Eye (tissue), 1 donor: ENCODE measurements around the gene ESPL1.
A peak's percentile ranks its signal among the peaks of the same experiment; 100 is the strongest.

Experiments
- DNase-seq: peaks from one replicate; pipeline ENCODE4 v3.0.0-alpha.2; 2015

The ESPL1 gene

DNA sequence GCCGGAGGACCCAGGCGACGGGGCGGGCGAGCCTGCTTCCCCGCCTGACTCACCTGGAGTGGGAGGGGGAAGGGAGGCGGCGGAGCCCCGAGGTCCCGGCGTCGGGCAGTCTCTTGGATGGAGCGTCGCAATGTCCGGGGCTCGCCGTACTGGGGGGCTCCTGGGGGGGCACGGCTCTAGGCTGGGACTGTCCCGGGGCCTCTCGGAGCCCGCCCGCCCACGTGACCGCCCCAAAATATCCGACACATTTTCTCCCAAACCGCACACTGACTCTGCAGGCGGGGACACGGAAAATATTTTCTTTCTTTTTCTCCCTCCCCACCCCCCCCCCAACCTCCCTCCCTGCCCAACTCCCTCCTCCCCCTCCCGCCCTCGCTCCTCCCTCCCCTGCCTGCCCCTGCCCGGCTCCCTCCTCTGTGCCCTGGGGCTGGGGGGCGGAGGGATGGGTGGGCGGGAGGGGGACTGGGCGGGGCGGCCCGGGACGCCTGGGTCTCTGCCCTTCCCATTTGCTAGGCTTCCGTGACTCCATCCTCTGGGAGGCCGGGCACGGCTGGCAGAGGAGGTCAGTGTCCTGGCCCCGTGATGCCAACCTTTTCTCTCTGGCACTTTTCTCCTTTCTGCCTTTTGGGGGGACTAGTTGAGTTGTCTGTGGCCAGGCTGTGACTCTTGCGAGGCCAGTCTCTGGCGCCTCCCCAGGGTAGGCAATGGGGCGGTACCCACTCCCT, 36.0 kb upstream of the ESPL1 start, which contains the start of gene RARG:
Gene RARG (minus strand): TSS at position 289 of the 725 bp plus-strand sequence. CDS start 4,664 bp downstream, outside the sequence.
- peak; percentile 59 for DNase-seq

DNA sequence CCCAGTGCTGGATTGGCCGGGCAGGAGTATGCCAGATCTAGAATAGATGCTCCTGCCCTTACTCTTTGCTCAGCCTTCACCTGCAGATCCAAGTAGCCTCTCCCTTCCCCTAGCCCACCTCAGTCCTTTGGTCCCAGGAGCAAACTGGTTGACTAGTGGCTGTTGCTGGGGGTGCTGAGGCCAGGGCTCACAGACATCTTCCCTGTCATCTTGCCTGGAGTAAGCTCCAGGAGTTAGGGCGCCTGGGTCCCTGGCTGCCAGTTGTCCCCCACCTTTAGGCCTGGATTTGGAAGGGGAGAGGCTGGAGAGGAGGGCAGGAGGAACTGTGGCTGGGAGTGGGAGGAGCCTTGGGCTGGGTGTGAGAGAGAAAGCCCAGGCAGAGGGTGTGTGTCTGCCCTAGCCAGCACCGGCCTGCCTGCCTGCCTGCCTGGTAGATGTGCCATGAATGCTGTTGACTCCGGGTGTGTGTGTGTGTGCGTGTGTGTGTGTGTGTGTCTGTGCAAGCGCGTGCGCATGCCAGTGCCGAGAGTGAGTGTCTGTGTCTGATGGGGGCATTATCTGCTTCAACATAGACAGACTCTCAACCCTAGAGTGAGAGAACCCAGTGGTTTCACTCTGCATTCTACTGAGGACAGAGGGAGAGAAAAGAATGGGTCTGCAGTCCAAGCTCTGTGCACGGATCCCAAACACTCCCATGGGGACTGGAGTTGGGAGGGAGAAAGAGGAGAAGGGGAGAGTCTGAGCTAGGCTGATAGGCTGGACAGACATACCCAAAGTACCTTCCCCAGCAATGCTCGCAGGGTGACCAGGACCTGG, 35.2 kb upstream of the ESPL1 start:
- peak; percentile 53 for DNase-seq

DNA sequence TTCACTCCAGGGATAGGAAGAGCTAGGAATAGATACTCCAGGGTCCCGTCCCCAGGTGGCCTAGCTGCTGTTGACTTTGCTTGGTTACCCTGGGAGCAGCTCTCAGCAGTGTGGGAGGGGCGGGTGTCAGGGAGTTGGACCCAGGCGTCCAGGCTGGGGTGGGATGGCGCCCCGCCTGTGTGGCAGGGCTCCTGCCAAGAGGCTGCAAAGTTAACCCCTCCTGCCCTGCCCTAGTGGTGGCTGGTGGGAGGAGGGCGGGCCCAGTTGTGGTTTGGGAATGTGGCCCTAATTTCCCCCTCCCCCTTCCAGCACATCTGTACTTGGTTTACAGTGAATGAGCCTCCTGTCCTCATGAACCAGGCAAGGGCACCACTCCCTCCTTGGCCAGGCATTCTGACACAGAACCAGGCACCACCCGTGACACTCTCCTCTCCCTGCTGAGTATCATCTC, 34.4 kb upstream of the ESPL1 start:
- DNase-seq, result peak; percentile 59

DNA sequence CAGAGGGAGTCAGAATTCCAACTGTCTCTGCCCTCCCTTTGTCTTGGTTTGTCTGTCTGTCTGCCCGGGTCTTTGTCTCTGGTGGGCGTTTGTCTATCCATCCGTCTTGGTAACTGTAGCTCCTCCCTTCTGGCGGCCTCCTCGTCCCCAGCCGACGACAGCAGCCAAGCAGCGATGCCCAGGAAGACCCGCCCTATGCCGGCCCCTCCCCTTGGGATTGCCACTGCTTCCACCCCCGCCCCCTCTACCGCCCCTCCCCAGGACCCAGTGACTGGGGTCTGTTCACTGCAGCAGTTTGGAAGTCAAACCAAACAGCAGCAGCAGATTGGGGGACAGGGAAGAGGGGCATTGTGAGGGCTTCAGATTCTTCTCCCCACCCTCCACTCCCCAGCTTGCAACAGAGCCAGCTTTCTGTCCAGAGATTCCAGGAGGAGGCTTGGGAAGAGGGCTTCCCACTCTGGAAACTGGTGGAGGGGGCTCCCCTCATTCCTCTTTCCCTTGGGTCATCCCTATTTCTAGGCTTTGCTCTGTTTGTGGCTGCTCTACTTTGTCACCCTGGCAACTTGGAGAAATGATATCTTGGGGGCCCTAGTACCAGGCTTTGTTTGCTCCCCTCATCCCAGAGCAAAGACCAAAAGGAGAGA, 33.7 kb upstream of the ESPL1 start:
- peak; percentile 83 for DNase-seq

DNA sequence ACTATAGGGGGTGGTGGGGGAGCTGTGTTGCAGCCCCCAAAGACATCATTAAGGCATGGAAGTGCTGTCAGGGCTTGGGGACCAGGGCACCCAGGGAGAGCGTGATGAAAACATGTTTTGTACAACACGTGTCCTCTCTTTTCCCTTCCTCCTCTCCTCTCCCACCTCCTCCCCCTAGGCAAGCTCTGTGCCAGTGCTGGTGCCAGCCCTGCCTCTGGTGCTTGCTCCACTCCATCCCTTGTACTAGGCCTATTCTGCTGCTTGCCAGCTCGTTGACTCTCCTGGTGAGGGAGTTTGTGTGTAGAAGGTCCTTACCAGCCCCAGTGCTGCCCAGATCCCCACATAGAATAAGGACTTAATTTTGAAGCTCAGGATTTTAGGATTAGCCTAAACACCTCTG, 32.9 kb upstream of the ESPL1 start:
- no peak for DNase-seq

DNA sequence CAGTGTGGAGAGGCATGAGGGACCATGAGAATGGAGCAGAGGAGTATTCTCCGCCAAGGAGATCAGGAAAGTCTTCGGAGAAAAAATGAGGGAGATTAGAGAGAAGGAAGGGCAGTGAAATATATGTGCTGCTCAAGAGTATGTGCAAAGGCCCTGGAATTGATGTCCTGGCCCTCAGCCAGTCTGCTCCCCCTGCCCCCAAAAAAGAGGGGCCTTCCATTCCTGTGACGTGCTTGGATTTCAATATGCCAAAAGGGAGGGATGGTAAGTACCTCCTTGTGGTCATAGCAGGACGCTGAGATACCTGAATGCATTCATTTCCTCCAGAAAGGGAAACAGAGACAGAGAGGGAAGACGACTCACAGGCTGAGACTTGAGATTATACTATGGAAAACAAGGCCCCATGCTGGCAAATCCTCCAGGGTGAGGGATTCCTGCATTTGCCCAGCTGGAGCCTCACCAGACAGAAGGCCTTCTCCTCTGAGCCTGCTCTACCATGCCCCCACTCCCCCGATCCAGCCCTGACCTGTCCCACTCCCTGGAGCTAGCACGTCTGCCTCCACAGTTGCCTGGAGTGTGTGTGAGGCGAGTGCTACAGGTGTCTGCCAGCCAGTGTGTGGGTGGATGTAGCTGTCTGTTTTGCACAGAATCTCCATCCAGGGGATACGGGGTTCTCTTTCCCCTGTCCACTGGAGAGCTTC, 32.2 kb upstream of the ESPL1 start:
- DNase-seq, result no peak

DNA sequence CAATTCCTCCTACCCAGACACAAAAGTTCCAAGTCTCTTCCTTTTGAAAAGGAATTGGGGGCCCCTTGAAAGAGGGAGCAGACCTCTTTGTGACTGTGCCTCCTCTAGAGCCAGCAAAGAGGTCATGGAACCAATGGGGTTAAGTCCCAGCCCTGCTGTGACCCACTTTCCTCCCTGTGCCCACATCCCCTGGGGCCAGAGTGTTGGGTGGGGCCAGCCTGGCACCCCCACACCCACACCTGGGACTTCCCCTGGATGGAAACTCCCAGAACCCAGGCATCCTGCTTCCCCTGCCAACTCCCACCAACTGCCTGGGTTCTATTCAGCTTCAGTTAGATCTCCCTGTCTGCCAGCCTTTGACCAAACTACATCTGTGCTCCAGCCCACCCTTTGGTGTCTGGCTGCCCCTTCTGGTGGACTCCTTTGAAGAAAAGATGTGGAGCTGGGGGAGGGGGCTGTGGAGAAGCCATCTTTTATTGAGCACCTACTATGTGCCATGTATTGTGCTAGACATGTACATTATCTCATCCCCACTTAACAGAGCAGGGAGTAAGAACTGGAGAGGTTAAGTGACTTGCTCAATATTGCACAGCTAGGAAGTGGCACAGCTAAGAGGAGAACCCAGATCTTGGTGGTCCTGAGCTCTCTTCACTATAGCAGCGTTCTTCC, 31.5 kb upstream of the ESPL1 start:
- no peak for DNase-seq

DNA sequence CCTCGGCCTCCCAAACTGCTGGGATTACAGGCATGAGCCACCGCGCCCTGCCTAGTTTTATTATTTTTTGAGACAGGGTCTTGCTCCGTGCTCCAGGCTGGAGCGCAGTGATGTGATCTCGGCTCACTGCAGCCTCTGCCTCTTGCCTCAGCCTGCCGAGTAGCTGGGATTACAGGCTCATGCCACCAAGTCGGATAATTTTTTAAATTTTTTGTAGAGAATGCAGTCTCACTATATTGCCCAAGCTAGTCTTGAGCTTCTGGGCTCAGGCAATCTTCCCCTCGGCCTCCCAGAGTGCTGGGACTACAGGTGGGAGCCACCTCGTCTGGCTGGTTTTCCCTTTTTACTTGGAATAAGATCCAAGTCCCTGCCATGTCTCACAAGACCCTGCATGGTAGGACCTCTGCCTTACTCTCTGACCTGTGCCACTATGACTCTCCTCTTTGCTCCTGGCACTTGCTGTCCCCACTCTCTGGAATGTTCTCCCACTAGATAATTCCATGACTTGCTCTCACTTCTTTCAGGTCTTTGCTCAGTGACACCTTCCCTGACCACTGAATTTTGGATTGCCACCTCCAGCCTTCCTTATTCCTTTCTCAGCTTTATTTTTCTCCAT, 28.3 kb upstream of the ESPL1 start:
- no peak for DNase-seq

DNA sequence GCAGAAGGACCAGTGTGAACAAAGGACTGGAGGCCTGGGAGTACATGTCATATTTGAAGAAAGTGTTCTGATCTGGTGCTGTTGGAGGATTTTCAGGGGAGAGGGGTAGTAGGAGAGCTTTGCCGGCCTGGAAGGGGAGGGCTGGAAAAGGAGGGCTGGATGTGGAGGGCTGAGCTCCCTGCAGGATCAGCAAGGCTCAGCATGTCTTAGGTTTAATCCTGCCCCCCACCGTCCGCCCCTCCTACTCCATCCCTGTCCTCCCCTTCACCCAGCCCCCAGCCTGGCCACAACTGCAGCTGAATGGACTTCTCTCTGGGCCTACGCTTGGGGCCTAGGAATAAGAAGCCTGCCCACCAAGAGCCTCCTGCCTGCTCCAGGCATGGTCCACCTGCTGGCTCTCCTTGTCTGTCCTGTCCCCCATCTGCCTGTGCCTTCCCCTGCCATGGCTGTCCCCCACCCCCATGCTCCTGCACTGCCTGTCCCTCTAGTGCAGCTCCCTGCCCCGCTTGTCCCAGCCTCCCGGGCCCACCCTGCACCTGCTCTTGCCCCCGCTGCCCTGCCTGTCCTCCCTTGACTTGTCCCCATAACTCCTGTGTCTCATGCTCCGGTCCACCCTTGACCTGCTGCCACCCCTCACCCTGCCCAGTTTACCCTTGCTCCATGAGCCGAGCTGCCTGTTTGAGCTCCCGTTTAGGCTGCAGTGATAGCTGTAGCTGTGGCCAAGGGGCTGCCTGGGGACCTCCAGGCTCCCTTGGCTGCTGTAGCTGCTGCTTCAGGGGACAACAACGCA, 26.3 kb upstream of the ESPL1 start:
- DNase-seq, result peak; percentile 68

DNA sequence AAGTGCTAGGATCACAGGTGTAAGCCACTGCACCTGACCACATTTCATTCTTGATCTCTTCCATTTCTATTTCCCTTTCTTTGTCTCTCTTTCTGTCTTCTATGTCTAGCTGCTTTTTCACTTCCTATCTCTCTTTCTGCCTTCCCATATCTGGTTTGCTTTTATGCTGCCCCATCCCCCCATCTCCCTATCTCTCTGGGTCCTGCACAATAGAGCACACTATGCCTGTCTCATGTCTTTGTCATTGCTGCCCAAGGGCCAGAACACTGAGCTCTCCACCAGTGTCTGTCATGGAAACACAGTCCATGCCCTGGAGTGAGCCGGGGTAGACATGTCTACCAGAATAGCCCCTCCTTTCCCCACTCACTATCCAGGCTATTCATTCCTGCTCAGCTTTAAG, 23.8 kb upstream of the ESPL1 start:
- DNase-seq, result no peak

DNA sequence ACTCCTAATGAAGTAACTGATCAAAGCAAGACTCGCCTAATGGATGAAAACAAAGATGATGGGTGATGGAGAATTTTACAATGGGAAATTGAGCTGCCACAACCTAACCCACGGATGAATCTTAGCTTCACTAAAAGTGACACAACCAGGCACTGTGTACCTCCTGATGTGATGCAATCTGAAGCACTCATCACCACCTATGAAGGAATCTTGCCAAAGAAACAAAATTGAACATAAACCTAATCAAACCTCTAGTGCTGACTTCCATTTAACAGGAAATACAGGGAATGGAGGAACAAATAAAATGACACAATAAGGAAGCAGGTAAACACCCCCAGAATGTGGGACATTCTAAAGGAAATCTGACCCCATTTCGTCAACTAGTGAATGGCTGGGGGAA, 22.8 kb upstream of the ESPL1 start:
- DNase-seq, result no peak

DNA sequence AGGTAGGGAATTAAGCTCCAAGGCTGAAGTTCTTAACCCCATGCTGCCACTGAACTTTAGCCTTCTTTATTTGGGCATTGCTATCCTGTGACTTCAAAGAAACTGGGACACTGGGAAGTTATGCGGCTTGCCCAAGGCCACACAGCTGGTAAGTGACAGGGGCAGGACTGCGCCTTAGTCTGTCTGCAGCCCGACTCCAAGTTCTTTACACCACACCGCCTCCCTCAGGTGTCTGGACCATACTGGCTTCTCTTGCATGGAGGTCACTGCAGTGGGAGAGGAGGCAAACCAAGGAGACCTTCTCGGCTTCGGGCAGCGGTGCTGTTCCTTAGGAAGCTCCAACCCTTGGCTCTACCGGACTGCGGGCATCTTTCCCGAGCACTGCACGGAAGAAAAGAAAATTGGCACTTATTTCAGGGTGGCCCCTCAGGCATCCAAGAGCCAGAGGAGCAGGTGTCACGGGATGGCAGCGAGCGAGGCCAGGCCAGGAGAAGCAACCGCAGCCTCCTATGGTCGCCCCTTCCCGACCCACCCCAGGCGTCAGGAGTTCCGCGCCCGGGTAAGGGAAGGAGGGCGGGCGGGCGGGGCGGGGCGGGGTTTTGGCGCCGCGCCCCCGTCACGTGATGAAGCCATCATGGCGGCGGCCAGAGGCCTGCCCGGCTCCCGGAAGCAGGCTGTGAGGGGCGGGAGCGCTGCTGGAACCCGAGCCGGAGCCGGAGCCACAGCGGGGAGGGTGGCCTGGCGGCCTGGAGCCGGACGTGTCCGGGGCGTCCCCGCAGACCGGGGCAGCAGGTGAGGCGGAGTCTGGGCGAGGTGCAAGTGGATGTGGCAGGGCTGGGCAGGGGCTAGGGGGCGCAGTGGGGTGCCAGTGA, 16.4 kb upstream of the ESPL1 start:
- peak; percentile 90 for DNase-seq

DNA sequence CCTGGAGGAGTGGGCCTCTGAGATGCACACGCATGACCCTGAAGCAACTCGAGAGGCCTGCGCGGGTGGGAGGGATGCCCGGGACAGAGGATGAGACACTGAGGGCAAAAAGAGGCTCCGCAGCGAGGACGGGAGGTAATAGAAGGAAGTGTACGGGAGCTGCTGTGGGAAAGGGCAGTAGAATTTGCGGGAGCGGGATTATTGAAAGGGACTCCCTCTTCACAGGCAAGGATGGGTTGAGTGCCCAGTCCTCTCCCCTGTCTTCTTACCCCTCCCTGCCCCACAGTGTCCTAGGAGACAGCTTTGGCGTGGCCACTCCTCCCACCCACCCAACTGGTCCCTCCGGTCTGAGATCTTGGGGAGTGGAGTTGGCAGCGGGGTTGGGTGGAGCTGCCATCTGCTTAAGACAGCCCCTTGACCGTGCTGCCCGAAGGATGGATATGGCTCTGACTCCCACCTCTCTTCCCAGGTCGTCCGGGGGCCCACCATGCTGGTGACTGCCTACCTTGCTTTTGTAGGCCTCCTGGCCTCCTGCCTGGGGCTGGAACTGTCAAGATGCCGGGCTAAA, 15.7 kb upstream of the ESPL1 start:
- no peak for DNase-seq

DNA sequence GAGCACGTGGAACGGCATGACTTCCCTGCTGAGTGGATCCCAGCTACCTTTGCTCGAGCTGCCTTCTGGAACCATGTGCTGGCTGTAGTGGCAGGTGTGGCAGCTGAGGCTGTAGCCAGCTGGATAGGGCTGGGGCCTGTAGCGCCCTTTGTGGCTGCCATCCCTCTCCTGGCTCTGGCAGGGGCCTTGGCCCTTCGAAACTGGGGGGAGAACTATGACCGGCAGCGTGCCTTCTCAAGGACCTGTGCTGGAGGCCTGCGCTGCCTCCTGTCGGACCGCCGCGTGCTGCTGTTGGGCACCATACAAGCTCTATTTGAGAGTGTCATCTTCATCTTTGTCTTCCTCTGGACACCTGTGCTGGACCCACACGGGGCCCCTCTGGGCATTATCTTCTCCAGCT, 14.8 kb upstream of the ESPL1 start:
- no peak for DNase-seq

DNA sequence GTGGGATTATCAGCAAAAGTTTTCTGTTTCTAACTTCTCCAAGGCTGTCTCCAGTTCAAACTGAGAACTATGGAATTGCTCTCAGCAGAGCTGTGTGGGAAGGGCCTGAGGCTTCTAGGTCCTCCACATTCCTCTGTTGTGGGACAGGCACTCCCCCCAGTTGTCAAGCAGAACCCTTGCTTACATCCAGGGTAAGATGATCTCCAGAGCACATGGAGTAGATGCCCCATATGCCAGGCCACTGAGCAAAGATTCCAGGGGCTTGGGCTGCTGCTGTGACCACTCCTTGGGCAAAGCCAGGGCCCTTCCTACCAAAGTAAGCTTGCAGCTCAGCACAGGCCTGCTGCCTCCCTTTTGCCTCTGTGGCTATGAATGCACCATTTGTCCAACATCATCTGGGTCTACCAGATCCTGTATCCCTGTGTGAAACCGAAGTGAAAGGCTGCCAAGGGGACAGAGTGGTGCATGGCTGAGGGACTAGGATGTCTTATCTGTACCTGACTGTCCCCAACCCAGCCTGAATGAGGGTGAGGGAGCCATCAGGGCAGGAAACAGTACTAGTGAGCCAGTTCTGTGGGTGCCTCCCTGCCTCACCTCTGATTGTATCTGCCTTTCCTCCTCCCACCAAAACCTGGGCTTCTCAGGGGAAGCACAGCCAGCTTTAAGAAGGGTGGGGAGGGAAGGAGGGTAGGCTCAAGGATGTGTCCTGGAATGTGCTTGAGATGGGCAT, 13.1 kb upstream of the ESPL1 start:
- DNase-seq, result no peak

DNA sequence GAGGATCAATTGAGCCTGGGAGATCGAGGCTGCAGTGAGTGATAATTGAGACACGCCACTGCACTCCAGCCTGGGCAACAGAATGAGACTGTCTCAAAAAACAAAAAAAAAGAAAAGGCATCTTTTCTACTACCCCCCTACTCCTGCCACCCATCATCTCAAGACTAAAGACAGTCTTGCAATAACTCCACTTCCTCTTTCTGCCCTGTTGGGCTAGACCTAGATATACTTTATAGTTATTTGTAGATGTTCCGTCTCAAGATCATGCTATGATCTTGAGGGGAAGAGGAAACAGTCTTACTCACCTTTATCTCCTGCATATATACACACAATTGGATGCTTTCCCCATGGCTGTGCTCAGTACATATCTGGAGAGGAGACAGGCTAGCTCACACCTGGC, 12.1 kb upstream of the ESPL1 start:
- no peak for DNase-seq

DNA sequence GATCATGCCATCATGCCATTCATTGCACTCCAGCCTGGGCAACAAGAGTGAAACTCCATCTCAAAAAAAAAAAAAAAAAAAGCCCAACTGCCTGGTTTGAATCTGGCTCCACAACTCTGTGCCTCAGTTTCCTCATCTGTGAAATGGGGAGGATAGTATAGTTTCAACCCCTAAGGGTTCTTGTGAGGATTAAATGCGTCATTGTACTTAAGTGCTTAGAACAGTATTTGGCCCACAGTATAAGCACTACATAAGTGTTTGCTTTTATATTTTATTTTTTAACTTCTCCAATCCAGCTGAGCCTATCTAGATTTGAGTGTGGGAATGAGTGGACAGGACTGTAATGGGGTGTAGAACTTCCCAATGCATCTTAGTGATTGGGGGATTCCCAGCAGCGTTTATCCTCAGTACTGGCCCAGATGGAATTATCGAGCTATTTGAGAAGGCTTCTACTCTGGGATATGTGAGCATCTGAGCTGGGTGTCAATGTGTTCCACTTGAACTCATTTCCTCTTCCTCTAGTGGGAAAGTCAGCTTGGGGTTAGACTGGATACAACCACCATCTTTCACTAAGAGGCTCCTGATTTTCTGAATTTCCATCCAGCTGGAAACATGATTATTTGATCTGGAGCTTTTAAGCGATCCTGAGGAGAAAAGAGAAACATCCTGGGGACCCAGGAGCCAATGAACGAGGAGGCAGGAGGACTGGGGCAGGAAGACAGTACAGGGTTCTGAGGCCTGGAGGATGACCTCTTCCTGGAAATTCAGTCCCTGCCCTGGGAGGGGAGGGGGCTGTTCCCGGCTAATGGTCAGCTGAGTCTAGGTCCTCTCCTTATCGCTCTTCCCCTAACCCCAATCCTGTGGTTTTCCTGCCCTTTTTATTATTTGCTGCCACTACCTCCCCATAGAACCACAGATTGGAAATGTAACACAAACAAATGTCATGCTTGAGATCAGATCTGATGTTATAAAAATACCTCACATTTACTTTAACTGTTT, 9.3 kb upstream of the ESPL1 start:
- DNase-seq, result no peak

DNA sequence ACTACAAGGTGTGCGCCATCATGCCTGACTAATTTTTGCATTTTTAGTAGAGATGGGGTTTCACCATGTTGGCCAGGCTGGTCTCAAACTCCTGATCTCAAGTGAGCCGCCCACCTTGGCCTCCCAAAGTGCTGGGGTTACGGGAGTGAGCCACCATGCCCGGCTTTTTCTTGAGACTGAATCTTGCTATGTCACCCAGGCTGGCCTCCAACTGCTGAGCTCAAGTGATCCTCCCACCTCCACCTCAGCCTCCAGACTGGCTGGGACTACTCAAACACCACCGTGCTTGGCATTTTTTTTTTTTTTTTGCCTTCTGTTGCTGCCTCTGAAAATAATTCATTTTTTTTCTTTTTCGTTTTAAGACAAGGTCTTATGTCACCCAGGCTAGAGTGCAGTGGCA, 8.2 kb upstream of the ESPL1 start:
- DNase-seq, result no peak
